Measurements from ENCODE around the gene NTSR1. TPM values are rescaled to one million over a fixed set of nuclear protein-coding genes. Genes with fewer than 3 reads are reported as not detected.
A peak's percentile ranks its signal among the peaks of the same experiment; 100 is the strongest.

The NTSR1 gene
- total and polyA plus RNA-seq, 2 of the 8 experiments (the other 6 are each of a cell fraction or from before 2014, with no cell fraction given), result 0.53 to 0.89 TPM

- FAIRE-seq, result no peak
- peak overlapping the region in 1 of 2 experiments; percentile 36; a peak in 1 of 4 replicates for H3K4me2 ChIP-seq (ENCODE audit: insufficient read depth in 1 of 2, low read depth in 2 of 2, low read length in 2 of 2)
These were observed 43.6 kb downstream of the NTSR1 start for GRCh38 chr20:62752181-62752670.

More at GRCh38 chr20:62752181-62752670, 43.6 kb downstream of the NTSR1 start:
- H2BK12ac ChIP-seq (ENCODE audit: low read depth, low read length), result no peak overlapping the region
- H4K5ac ChIP-seq (ENCODE audit: insufficient read length, low read depth, low read length), result no peak overlapping the region
- H3K56ac ChIP-seq (replicated peaks; ENCODE audit: insufficient read length, low read depth, low read length), result no peak overlapping the region
- no peak overlapping the region for H3K27ac ChIP-seq (ENCODE audit: low read depth, low read length)
- no peak overlapping the region for H2AFZ ChIP-seq (ENCODE audit: low read length)
- no peak overlapping the region for H4K91ac ChIP-seq (replicated peaks; ENCODE audit: insufficient read length, low read length)
- H3K79me2 ChIP-seq (ENCODE audit: control insufficient read depth in 1 of 2, insufficient read depth in 2 of 2, low read length in 2 of 2), result no peaks in the 10 kb centered on the region
- no peak overlapping the region for H3K23ac ChIP-seq (ENCODE audit: insufficient read length)
- peak overlapping the region; percentile 10; the same call in 1 of the 2 replicates for H3K18ac ChIP-seq (ENCODE audit: extremely low read depth, low read length)
- H2BK15ac ChIP-seq (ENCODE audit: low read length), result no peak overlapping the region; the same call in 1 of the 2 replicates
- no peaks in the 10 kb centered on the region for H4K20me1 ChIP-seq (replicated peaks in 1 of 2; ENCODE audit: control insufficient read depth in 1 of 2, insufficient read depth in 2 of 2, low read length in 2 of 2)
- no peak overlapping the region for H3K14ac ChIP-seq (ENCODE audit: insufficient read length)
- H4K8ac ChIP-seq (ENCODE audit: extremely low read depth, insufficient read depth, low read length), result no peak overlapping the region
- H3K4ac ChIP-seq (replicated peaks; ENCODE audit: insufficient read length, low read depth, low read length), result no peak overlapping the region
- H2AK5ac ChIP-seq (ENCODE audit: low read depth, low read length), result no peak overlapping the region
- TF ChIP-seq E2F6 (IDR thresholded peaks at IDR 0.05) (peak; percentile 66), MAX (IDR thresholded peaks at IDR 0.05) (peak; percentile 36; the same call in 1 of the 2 replicates), KDM1A (IDR thresholded peaks at IDR 0.05; ENCODE audit: borderline replicate concordance, low read length) (no peak), EGR1 (IDR thresholded peaks at IDR 0.05; ENCODE audit: borderline replicate concordance, low read depth, low read length) (no peak), RFX5 (IDR thresholded peaks at IDR 0.05; ENCODE audit: borderline replicate concordance, low read depth, low read length) (no peak)
- no peak overlapping the region for H2BK5ac ChIP-seq (ENCODE audit: low read depth, low read length)
- no peak overlapping the region for H3K9ac ChIP-seq (replicated peaks in 1 of 4; ENCODE audit: extremely low read depth in 1 of 4, low read depth in 3 of 4, low read length in 3 of 4)
- no peak overlapping the region for H2BK20ac ChIP-seq (ENCODE audit: low read length)
- H3K4me3 ChIP-seq (ENCODE audit: extremely low read depth in 1 of 4, insufficient read depth in 2 of 4, low read depth in 3 of 4, low read length in 4 of 4), result no peak overlapping the region
- ChIA-PET POLR2A (ENCODE audit: partially characterized antibody) (interaction anchor here (2.0 kb wide), 1 partner anchor 9 kb away, joined by 5 read pairs; no protein-coding TSS in a partner anchor), CTCF (ENCODE audit: partially characterized antibody) (interaction anchor here (1.0 to 2.2 kb wide), 10 partner anchors 11 to 82 kb away, joined by 3 to 15 read pairs (median 3); no protein-coding TSS in a partner anchor)
- H3K23me2 ChIP-seq (ENCODE audit: low read depth, low read length), result no peaks in the 10 kb centered on the region; the same call in 1 of the 2 replicates
- WGBS, 2 experiments (ENCODE audit: extremely low coverage in 1 of 2, insufficient coverage in 1 of 2, insufficient read length in 1 of 2, insufficient replicate concordance in 2 of 2, low coverage in 1 of 2, low lambda C conversion rate in 2 of 2, missing lambda C conversion rate in 1 of 2), result 52% methylated on average over 13 of the region's 22 CpGs; no CpG with 5 or more reads in 1 of the 2 experiments
- no peaks in the 10 kb centered on the region; a peak in 2 of 7 replicates for H3K27me3 ChIP-seq (replicated peaks in 1 of 4; ENCODE audit: control insufficient read depth in 3 of 4, extremely low read depth in 1 of 4, insufficient read depth in 3 of 4, low read length in 3 of 4)
- peaks cover 0 to 10% (median 6%) of the 10 kb centered on the region in 4 experiments; a peak in 5 of 7 replicates for H3K4me1 ChIP-seq (replicated peaks in 1 of 4; ENCODE audit: control insufficient read depth in 3 of 4, insufficient read depth in 4 of 4, low read length in 3 of 4)
- no peaks in the 10 kb centered on the region for H3K79me1 ChIP-seq (ENCODE audit: low read depth, low read length)
- no peak for DNase-seq (ENCODE audit: low read depth in 1 of 2, low spot score in 2 of 2)
- H3K9me3 ChIP-seq (ENCODE audit: insufficient read depth in 2 of 2, low read depth in 1 of 2, low read length in 1 of 2), result no peaks in the 10 kb centered on the region
- H3K36me3 ChIP-seq (ENCODE audit: control insufficient read depth in 2 of 4, insufficient read depth in 4 of 4, low read length in 3 of 4), result no peaks in the 10 kb centered on the region
- no peak overlapping the region for H2BK120ac ChIP-seq (replicated peaks; ENCODE audit: low read depth, low read length)
